Measurements from ENCODE around the gene PPARGC1A.
A peak's percentile ranks its signal among the peaks of the same experiment; 100 is the strongest.

PPARGC1A gene

GRCh38 chr4:23887989-23888388 is 1.9 kb downstream of the PPARGC1A start:
- peaks cover 33% of the 10 kb centered on the region for H3K27me3 ChIP-seq (ENCODE audit: insufficient read depth, low read length)
- no peaks in the 10 kb centered on the region for H3K9me3 ChIP-seq (ENCODE audit: insufficient read depth, low read depth, low read length)
- no peak overlapping the region for H3K9ac ChIP-seq (ENCODE audit: low read depth, low read length)
- peak overlapping the region; percentile 73; the same call in 1 of the 2 replicates for H3K4me3 ChIP-seq (ENCODE audit: low read length)
- H3K4me1 ChIP-seq (ENCODE audit: insufficient read depth, low read length), result peaks cover 55% of the 10 kb centered on the region
- no peak overlapping the region for H3K27ac ChIP-seq (ENCODE audit: low read length)
- no peaks in the 10 kb centered on the region for H3K36me3 ChIP-seq (ENCODE audit: insufficient read depth, low read depth, low read length)

DNA sequence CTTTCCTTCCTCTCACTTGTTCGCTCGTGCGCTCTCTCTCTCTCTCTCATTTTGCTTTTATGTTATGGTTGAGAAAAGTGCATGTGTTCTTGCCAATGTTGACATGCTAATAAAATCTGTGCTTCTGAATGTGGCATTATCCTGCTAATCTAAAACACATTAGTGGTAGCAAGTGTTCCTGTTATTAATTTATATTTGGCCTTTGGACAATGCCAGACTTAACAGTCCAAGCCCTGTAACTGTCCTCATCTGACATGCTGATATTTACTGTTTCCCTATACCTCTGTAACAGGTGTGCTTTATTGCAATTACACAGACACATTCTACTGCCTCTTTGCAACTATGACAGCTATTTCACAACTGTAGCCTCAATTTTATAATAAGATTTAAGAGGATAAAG is 2.7 kb downstream of the PPARGC1A start:
- Histone ChIP-seq H3K36me3 (ENCODE audit: insufficient read depth, low read depth, low read length) (no peaks in the 10 kb centered on the region), H3K4me1 (ENCODE audit: insufficient read depth, low read length) (peaks cover 55% of the 10 kb centered on the region), H3K27me3 (ENCODE audit: insufficient read depth, low read length) (peaks cover 33% of the 10 kb centered on the region), H3K9me3 (ENCODE audit: insufficient read depth, low read depth, low read length) (no peaks in the 10 kb centered on the region), H3K27ac (ENCODE audit: low read length) (no peak overlapping the region), H3K4me3 (ENCODE audit: low read length) (no peak overlapping the region), H3K9ac (ENCODE audit: low read depth, low read length) (no peak overlapping the region)

GRCh38 chr4:23885943-23886590 is 3.8 kb downstream of the PPARGC1A start:
- H3K27me3 ChIP-seq (ENCODE audit: insufficient read depth, low read length), result peaks cover 32% of the 10 kb centered on the region
- H3K4me1 ChIP-seq (ENCODE audit: insufficient read depth, low read length), result peaks cover 56% of the 10 kb centered on the region
- no peak overlapping the region for H3K9ac ChIP-seq (ENCODE audit: low read depth, low read length)
- no peak overlapping the region for H3K27ac ChIP-seq (ENCODE audit: low read length)
- H3K9me3 ChIP-seq (ENCODE audit: insufficient read depth, low read depth, low read length), result no peaks in the 10 kb centered on the region
- no peaks in the 10 kb centered on the region for H3K36me3 ChIP-seq (ENCODE audit: insufficient read depth, low read depth, low read length)
- H3K4me3 ChIP-seq (ENCODE audit: low read length), result peak overlapping the region; percentile 0; the same call in 1 of the 2 replicates

DNA sequence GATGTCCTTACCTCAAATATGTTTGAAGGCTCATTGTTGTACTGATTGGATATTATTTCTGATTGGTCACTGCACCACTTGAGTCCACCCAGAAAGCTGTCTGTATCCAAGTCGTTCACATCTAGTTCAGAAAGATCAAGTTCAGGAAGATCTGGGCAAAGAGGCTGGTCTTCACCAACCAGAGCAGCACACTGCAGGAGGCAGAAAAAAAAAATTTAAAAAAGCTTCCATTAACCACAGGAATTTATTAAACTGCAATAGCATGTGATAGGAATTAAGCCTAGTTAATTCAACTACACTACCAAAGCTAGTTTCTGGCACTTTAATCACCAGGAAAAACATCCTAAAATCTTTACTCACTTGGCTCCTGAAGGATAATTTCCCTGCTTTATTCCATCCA is 5.1 kb downstream of the PPARGC1A start:
- H3K9ac ChIP-seq (ENCODE audit: low read depth, low read length), result no peak overlapping the region
- peaks cover 18% of the 10 kb centered on the region for H3K27me3 ChIP-seq (ENCODE audit: insufficient read depth, low read length)
- no peak overlapping the region for H3K4me3 ChIP-seq (ENCODE audit: low read length)
- peaks cover 50% of the 10 kb centered on the region for H3K4me1 ChIP-seq (ENCODE audit: insufficient read depth, low read length)
- H3K36me3 ChIP-seq (ENCODE audit: insufficient read depth, low read depth, low read length), result no peaks in the 10 kb centered on the region
- H3K27ac ChIP-seq (ENCODE audit: low read length), result no peak overlapping the region
- H3K9me3 ChIP-seq (ENCODE audit: insufficient read depth, low read depth, low read length), result no peaks in the 10 kb centered on the region

DNA sequence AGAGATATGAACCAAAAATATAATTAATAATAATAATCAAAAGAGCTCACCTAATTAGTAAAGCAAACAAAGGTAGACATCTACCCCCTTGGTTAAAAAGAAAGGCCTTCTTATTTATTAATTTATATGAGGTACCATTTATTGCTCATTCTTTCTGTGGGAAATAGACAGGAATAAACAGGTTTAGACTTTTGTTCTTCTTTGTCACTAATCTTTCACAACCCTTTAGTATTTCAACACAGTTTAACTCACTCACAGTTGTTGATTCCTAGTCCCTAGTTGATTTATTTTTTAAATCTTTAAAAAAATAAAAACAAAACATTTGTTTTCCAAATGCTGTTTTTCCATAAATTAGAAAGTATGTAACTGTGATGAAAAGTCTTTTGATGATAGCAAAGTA is 5.6 kb downstream of the PPARGC1A start:
- Histone ChIP-seq H3K4me3 (ENCODE audit: low read length) (no peak overlapping the region), H3K27ac (ENCODE audit: low read length) (no peak overlapping the region), H3K4me1 (ENCODE audit: insufficient read depth, low read length) (peaks cover 50% of the 10 kb centered on the region), H3K36me3 (ENCODE audit: insufficient read depth, low read depth, low read length) (no peaks in the 10 kb centered on the region), H3K27me3 (ENCODE audit: insufficient read depth, low read length) (peaks cover 14% of the 10 kb centered on the region), H3K9me3 (ENCODE audit: insufficient read depth, low read depth, low read length) (no peaks in the 10 kb centered on the region), H3K9ac (ENCODE audit: low read depth, low read length) (no peak overlapping the region)

- Histone ChIP-seq H3K27ac (ENCODE audit: low read length) (no peak overlapping the region), H3K36me3 (ENCODE audit: insufficient read depth, low read depth, low read length) (no peaks in the 10 kb centered on the region), H3K4me3 (ENCODE audit: low read length) (no peak overlapping the region), H3K9me3 (ENCODE audit: insufficient read depth, low read depth, low read length) (no peaks in the 10 kb centered on the region), H3K27me3 (ENCODE audit: insufficient read depth, low read length) (peaks cover 2% of the 10 kb centered on the region; the same call in 1 of the 2 replicates), H3K9ac (ENCODE audit: low read depth, low read length) (no peak overlapping the region), H3K4me1 (ENCODE audit: insufficient read depth, low read length) (peaks cover 52% of the 10 kb centered on the region)
Observed at GRCh38 chr4:23882976-23883531, 6.8 kb downstream of the PPARGC1A start.

DNA sequence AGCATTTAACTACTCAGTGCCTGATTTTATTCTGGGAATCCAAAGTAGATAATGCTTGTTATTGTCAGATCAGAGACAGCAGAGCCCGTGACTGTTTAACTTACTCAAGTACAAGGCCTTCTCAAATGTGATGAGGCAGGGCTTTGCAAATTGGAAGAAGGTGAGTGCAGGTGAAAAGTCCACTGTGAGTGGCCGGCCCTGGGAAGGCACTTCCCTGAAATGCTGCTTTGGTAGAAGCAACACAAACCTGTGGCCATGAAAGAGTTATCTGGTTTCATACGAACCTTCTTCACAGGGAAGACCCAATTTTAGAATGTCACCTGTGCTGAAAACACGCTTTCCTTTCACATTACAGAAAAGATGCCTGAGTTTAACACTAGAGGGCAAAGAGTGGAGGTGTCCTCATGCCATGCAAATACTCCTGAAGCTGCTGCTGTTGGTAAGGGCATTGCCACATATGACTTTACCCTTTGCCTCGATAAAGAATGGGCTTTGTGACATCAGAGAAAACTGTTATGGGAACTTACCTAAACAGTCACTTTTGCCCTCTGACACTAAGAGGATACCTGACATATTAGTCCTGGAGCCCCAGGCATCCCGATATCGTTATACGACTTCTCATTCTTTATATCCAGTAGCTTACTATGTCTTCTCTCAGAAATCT is 8.0 kb downstream of the PPARGC1A start:
- H3K27me3 ChIP-seq (ENCODE audit: insufficient read depth, low read length), result no peaks in the 10 kb centered on the region
- H3K36me3 ChIP-seq (ENCODE audit: insufficient read depth, low read depth, low read length), result no peaks in the 10 kb centered on the region
- H3K27ac ChIP-seq (ENCODE audit: low read length), result no peak overlapping the region
- no peaks in the 10 kb centered on the region for H3K9me3 ChIP-seq (ENCODE audit: insufficient read depth, low read depth, low read length)
- no peak overlapping the region for H3K4me3 ChIP-seq (ENCODE audit: low read length)
- H3K9ac ChIP-seq (ENCODE audit: low read depth, low read length), result no peak overlapping the region
- peaks cover 52% of the 10 kb centered on the region for H3K4me1 ChIP-seq (ENCODE audit: insufficient read depth, low read length)

DNA sequence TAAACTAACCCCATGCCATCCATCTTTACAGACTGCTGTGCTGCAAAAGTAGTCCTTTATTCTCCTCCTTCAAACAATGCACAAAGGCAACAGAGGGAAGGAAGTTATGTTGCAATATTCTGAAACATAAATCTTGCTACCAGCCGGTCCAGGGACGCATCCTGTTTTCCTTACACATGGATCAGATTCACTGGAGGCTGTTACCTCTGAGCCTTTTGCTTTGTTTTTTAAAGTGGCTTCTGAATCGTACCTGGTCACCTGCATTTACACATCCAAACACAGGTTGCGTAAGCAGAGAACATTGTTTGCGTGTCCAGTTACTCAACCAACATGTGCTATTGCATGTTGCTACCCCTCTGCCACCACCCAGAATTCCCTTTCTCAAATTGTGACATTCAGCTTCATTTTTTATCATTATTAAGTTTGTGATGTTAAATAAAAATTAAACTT is 8.8 kb downstream of the PPARGC1A start:
- H3K4me1 ChIP-seq (ENCODE audit: insufficient read depth, low read length), result peaks cover 45% of the 10 kb centered on the region
- H3K9me3 ChIP-seq (ENCODE audit: insufficient read depth, low read depth, low read length), result no peaks in the 10 kb centered on the region
- no peaks in the 10 kb centered on the region for H3K27me3 ChIP-seq (ENCODE audit: insufficient read depth, low read length)
- no peak overlapping the region for H3K27ac ChIP-seq (ENCODE audit: low read length)
- no peak overlapping the region for H3K4me3 ChIP-seq (ENCODE audit: low read length)
- H3K9ac ChIP-seq (ENCODE audit: low read depth, low read length), result no peak overlapping the region
- no peaks in the 10 kb centered on the region for H3K36me3 ChIP-seq (ENCODE audit: insufficient read depth, low read depth, low read length)

DNA sequence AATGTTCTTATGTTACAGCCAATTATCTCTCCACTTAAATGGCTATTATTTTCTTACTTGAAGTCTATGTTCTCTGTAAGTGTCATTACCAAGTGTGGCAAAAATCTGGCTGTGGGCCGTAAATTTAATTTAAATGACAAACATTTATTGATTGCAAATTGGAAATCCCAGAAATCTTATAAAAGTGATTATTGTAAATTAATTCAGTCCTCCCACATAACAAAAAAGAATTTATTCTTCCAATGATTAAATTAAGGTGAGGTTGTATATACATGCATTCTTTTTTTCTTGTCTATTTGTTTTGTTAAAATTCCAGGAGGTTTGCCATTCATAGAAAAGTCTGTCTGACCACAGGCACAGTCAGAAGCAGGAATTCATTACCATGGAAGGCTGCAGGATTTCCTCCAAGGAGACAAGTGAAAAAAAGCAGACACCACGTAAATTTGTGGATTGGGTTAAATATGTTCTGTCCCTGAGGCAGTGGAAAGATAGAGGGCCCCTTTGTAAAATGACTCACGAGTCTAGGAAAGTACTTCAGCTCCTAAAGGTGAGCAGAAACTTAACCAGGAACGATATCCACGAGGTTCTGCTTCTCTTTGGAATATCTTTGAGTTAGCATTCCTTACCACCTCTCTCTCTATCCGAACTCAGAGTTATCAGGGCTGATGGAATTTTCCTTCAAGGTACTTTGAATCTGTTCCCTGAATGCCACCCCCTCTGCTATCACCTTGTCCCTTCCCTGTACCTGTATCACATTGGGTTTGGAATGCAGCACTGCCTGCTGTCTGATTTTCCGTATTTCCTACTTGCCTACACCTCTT is 10.7 kb downstream of the PPARGC1A start:
- H3K36me3 ChIP-seq (ENCODE audit: insufficient read depth, low read depth, low read length), result no peaks in the 10 kb centered on the region
- peak overlapping the region; percentile 42; the same call in 1 of the 2 replicates for H3K9ac ChIP-seq (ENCODE audit: low read depth, low read length)
- H3K4me1 ChIP-seq (ENCODE audit: insufficient read depth, low read length), result peaks cover 32% of the 10 kb centered on the region
- no peaks in the 10 kb centered on the region for H3K9me3 ChIP-seq (ENCODE audit: insufficient read depth, low read depth, low read length)
- no peak overlapping the region for H3K4me3 ChIP-seq (ENCODE audit: low read length)
- H3K27me3 ChIP-seq (ENCODE audit: insufficient read depth, low read length), result no peaks in the 10 kb centered on the region
- H3K27ac ChIP-seq (ENCODE audit: low read length), result no peak overlapping the region

DNA sequence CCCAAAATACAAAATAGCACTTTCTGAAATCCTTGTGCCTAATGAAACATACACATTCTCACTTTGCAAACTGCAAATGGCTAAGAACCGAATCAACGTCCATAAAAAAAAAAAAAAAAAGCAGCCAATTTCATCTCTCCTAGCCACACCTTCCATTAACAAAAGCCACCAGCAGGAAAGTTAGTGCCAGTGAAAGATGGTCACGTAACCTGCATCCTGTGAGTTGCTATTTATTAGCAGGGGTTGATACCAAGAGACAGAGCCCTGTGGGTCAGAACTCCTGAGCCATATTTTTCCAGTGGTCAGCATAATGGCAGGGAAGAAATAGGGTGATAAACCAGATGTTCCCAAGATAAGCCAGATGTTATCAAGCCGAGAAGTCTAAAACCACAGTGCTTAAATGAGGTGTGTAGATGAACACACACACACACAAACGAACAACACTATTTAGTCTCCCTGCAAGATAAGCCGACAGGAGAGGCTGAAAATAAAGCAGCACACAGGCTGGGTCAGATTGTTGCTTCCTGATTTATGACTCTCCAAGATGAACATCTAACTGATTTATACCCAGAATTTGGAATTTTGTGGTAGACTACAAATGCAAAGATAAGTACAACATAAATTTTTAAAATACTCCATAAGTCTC is 11.5 kb downstream of the PPARGC1A start:
- Histone ChIP-seq H3K27me3 (ENCODE audit: insufficient read depth, low read length) (no peaks in the 10 kb centered on the region), H3K27ac (ENCODE audit: low read length) (no peak overlapping the region), H3K4me1 (ENCODE audit: insufficient read depth, low read length) (peaks cover 36% of the 10 kb centered on the region), H3K36me3 (ENCODE audit: insufficient read depth, low read depth, low read length) (no peaks in the 10 kb centered on the region), H3K9me3 (ENCODE audit: insufficient read depth, low read depth, low read length) (no peaks in the 10 kb centered on the region), H3K9ac (ENCODE audit: low read depth, low read length) (no peak overlapping the region), H3K4me3 (ENCODE audit: low read length) (no peak overlapping the region)

DNA sequence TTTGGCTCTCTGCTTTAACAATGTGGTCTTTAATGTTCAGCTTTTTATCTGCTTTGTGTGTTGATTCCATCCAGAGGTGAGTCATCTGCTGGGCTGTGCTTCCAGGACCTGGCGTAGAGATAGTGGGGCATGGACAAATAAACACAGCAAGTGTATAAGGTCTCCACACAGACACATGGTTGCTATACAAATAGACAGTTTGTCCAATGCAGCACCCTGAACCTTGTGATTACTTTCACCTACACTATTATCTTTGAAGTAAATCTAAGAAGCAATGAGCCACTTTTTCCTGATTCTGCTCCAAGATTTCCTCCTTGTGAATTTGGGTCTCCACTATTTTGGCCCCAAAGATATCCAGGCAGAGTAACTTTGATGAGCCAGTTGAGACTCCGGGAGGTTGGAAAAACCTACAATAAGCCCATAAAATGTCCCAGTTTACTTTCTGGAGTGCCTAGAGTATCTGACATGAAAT is 12.1 kb downstream of the PPARGC1A start:
- no peaks in the 10 kb centered on the region for H3K27me3 ChIP-seq (ENCODE audit: insufficient read depth, low read length)
- no peak overlapping the region for H3K4me3 ChIP-seq (ENCODE audit: low read length)
- H3K9me3 ChIP-seq (ENCODE audit: insufficient read depth, low read depth, low read length), result no peaks in the 10 kb centered on the region
- H3K36me3 ChIP-seq (ENCODE audit: insufficient read depth, low read depth, low read length), result no peaks in the 10 kb centered on the region
- no peak overlapping the region for H3K27ac ChIP-seq (ENCODE audit: low read length)
- H3K4me1 ChIP-seq (ENCODE audit: insufficient read depth, low read length), result peaks cover 36% of the 10 kb centered on the region
- H3K9ac ChIP-seq (ENCODE audit: low read depth, low read length), result no peak overlapping the region
